GM19467 (cell line): ENCODE data around the gene USP25.

Experiments
- ATAC-seq: cut with Tn5 transposase; IDR thresholded peaks from one replicate; pipeline ENCODE4 v1.9.1; 2021; ENCODE audit warnings: mild to moderate bottlenecking, moderate library complexity; ENCODE audit not compliant: unreplicated experiment

Gene USP25

GRCh38 chr21:15755125-15755524 is 25.3 kb downstream of the USP25 start:
- no peak for ATAC-seq

- no peak for ATAC-seq
These were observed 29.7 kb downstream of the USP25 start for GRCh38 chr21:15759469-15759868.

- ATAC-seq: no peak
These were observed 31.8 kb downstream of the USP25 start for GRCh38 chr21:15761507-15762100.

GRCh38 chr21:15763359-15763758 is 33.6 kb downstream of the USP25 start:
- no peak for ATAC-seq

- no peak for ATAC-seq
These were observed 35.1 kb downstream of the USP25 start for GRCh38 chr21:15764878-15765277.

GRCh38 chr21:15766952-15767603 is 37.3 kb downstream of the USP25 start:
- ATAC-seq: no peak

- ATAC-seq: no peak
These were observed 38.3 kb downstream of the USP25 start for GRCh38 chr21:15768045-15768601.

- ATAC-seq: no peak
These were observed 39.1 kb downstream of the USP25 start for GRCh38 chr21:15768853-15769252.

- no peak for ATAC-seq
These were observed 41.5 kb downstream of the USP25 start for GRCh38 chr21:15771311-15771710.

GRCh38 chr21:15772654-15773053 is 42.9 kb downstream of the USP25 start:
- ATAC-seq: no peak

- no peak for ATAC-seq
These were observed 44.8 kb downstream of the USP25 start for GRCh38 chr21:15774590-15774989.

- ATAC-seq: no peak
These were observed 45.5 kb downstream of the USP25 start for GRCh38 chr21:15775291-15775690.

- ATAC-seq: no peak
These were observed 46.2 kb downstream of the USP25 start for GRCh38 chr21:15775981-15776380.

GRCh38 chr21:15776818-15777217 is 47.0 kb downstream of the USP25 start:
- ATAC-seq: no peak

GRCh38 chr21:15781986-15782385 is 52.2 kb downstream of the USP25 start:
- ATAC-seq: no peak

- ATAC-seq: no peak
These were observed 59.2 kb downstream of the USP25 start for GRCh38 chr21:15788847-15789523.

- no peak for ATAC-seq
These were observed 63.3 kb downstream of the USP25 start for GRCh38 chr21:15793109-15793508.

GRCh38 chr21:15793550-15794235 is 63.9 kb downstream of the USP25 start:
- ATAC-seq: no peak

- no peak for ATAC-seq
These were observed 64.6 kb downstream of the USP25 start for GRCh38 chr21:15794277-15794912.

GRCh38 chr21:15795533-15795932 is 65.8 kb downstream of the USP25 start:
- ATAC-seq: no peak
